CD4-positive, alpha-beta T cell treated with Interferon gamma for 1 hour (primary cell): Measurements from ENCODE around the gene HPD.

Experiments used
- DNase-seq: peaks from one replicate; pipeline ENCODE4 v3.0.0-alpha.2; 2020

Gene HPD

DNA sequence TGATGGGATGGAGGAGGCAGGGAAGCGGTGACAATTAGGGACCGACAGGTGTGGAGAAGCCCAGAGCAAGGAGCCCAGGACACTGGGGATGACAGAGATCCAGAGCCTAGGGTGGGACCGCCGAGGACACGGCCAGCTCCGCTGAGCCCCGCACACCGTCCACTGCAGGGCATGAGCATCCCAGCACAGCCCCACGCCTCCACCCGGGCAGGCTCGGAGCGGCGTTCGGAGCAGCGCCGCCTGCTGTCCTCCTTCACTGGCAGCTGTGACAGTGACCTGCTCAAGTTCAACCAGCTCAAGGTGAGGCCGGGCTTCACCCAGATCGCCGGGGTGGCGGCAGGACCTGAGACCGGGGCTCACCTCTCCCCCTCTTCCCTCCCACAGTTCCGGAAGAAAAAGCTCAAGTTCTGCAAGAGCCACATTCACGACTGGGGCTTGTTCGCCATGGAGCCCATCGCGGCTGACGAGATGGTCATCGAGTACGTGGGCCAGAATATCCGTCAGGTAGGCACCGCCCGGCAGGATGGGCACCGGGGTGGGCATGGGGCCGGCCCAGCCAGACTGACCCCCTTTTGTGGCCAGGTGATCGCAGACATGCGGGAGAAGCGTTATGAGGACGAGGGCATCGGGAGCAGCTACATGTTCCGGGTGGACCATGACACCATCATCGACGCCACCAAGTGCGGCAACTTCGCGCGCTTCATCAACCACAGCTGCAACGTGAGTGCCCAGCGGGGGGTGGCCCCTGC lies 31.1 kb downstream of the HPD start:
- no peak for DNase-seq

DNA sequence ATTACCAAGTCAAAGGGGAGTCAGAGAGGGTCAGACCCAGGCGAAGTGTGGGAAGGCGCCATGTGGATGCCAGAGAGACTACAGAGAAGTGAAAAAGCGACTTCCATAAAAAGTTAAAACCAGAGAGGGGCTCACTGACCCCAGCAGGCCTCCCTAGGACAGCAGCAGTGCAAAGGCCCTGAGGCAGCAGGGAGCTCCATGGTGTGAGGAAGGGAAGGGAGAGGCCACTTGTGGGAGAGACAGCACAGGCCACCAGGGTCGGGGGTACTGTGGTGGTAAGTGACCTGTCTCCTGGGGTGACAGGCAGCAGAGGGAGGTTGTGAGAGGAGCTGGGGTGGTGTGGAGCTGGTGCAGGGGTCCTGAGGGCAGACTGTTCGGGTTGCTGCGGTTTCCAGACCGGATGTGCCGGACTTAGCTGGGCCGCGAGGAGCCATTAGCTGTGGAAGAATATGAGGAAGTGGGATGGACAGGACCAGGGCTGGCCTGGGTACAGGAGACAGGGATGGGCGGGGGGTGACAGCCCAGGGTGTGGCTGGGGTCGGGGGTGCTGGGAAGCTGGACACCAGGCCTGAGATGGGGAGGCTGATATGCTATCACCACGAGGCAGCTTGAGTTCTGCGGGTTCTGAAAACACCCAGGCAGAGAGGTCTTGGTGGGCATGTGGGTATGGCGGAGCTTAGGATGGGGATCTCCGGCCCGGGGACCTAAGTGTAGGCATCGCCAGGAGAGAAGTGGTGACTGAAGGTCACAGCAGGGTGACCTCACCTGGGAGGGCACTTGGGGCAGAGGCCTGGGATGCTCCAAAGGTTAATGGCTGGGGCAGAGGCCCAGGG lies 32.1 kb downstream of the HPD start:
- DNase-seq, result no peak

DNA sequence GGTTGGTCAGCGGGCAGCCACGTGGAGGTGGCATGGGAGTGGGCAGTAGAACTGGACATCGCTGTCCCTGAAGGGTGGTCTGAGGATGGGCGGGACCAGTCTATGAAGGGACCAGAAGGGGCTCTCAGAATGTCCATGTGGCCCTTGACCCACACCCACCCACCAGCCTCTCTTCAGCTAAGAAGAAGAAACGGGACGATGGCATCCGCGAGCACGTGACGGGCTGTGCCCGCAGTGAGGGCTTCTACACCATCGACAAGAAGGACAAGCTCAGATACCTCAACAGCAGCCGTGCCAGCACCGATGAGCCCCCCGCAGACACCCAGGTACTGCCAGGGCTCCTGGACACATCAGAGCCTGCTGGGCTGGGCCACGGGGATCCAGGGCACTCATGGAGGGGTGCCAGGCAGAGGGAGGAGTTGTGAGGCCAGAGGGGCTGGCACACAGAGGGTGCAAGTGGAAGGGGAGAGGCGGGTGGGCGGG lies 33.6 kb downstream of the HPD start:
- DNase-seq, result no peak

DNA sequence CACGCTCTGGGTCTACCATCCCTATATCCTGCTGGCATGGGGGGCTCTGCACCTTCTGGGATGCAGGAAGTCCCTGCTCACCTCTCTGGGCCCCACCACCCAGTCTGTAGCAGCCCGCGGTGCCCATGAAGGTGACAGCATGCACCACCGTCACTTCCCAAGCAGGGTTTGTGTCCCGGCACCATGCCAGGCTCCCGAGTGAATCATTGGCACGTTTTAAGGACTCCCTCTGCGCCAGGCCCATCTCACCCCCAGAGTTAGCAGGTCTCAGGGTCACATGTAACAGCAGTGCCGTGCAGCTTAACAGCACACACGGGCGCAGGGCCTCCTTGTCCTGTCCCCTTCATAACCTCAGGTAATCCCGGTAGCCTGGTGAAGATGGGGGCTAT lies 34.9 kb downstream of the HPD start:
- DNase-seq, result no peak

DNA sequence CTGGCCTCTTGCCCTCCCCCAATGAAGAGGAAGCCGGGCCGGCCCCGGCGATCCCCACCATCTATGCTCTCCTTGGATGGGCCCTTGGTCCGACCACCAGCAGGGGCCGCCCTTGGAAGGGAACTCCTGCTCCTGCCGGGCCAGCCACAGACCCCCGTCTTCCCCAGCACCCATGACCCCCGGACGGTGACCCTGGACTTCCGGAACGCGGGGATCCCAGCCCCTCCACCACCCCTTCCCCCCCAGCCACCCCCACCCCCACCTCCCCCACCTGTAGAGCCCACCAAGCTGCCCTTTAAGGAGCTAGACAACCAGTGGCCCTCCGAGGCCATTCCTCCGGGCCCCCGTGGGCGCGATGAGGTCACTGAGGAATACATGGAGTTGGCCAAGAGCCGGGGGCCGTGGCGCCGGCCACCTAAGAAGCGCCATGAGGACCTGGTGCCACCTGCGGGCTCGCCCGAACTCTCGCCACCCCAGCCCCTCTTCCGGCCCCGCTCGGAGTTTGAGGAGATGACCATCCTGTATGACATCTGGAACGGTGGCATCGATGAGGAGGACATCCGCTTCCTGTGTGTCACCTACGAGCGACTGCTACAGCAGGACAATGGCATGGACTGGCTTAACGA lies 35.4 kb downstream of the HPD start:
- no peak for DNase-seq

DNA sequence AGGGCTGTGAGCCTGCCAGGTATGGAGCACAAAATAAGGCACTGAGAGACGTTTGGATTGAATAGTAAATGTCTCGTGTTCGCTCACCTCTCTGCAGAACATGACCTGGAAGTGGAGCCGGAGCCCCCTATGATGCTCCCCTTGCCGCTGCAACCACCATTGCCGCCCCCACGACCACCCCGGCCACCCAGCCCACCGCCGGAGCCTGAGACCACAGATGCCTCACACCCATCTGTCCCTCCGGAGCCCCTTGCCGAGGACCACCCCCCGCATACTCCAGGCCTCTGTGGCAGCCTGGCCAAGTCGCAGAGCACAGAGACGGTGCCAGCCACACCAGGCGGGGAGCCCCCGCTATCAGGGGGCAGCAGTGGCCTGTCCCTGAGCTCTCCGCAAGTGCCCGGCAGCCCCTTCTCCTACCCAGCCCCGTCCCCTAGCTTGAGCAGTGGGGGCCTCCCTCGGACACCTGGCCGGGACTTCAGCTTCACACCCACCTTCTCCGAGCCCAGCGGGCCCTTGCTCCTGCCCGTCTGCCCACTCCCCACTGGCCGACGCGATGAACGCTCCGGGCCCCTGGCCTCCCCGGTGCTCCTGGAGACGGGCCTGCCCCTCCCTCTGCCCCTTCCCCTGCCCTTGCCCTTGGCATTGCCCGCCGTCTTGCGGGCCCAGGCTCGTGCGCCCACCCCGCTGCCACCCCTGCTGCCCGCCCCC lies 36.1 kb downstream of the HPD start:
- DNase-seq, result no peak

DNA sequence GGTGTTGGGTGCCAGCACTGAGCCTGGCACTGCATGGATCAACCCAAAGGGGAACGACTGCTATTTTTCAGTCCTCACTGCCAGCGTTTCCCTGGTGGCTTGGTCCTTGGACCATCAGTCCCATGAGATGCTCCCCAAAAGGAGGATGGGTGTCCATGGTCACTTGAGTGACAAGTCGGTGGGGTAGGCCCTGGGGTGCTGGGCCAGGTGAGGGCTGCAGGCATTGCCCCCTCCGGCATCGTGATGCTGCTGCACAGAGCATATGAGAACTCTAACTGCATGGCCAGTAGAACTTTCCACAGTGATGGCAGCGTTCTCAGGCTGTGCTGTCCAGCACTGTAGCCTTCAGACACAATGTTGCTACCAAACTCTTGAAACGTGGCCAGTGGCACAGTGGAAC lies 38.6 kb downstream of the HPD start:
- no peak for DNase-seq

DNA sequence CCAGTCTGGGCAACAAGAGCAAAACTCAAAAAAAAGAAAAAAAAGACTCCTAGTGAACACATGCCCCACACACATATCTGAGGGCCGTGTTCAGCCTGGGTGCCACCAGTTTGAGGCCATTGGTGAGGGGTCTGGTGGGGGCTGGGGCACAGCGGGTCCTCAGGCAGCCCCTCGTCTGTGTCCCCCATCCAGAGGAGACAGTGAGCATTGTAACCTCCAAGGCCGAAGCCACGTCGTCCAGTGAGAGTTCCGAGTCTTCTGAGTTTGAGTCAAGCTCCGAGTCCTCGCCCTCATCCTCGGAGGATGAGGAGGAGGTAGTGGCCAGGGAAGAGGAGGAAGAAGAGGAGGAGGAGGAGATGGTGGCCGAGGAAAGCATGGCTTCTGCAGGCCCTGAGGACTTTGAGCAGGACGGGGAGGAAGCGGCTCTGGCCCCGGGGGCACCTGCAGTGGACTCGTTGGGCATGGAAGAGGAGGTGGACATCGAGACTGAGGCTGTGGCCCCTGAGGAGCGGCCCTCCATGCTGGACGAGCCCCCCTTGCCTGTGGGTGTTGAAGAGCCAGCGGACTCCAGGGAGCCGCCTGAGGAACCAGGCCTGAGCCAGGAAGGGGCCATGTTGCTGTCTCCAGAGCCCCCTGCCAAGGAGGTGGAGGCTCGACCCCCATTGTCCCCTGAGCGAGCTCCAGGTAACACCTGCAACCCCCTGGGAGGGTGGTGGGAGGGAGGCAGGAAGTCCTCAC lies 39.3 kb downstream of the HPD start:
- no peak for DNase-seq

DNA sequence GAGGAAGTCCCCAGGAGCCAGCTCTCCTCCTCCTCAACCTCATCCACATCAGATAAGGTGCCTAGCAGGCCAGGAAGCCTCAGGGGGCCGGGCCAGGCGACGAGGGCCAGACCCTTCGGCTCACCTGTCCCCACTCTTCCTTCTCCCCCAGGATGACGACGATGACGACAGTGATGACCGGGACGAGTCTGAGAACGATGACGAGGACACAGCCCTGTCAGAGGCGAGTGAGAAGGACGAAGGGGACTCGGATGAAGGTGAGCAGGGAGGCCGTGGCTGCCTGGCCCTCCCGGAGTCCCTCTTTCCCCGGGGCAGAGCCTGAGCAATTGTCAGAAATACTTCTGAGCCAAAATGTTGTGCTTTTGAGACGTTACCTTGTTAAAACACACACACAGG lies 41.0 kb downstream of the HPD start:
- DNase-seq, result no peak

DNA sequence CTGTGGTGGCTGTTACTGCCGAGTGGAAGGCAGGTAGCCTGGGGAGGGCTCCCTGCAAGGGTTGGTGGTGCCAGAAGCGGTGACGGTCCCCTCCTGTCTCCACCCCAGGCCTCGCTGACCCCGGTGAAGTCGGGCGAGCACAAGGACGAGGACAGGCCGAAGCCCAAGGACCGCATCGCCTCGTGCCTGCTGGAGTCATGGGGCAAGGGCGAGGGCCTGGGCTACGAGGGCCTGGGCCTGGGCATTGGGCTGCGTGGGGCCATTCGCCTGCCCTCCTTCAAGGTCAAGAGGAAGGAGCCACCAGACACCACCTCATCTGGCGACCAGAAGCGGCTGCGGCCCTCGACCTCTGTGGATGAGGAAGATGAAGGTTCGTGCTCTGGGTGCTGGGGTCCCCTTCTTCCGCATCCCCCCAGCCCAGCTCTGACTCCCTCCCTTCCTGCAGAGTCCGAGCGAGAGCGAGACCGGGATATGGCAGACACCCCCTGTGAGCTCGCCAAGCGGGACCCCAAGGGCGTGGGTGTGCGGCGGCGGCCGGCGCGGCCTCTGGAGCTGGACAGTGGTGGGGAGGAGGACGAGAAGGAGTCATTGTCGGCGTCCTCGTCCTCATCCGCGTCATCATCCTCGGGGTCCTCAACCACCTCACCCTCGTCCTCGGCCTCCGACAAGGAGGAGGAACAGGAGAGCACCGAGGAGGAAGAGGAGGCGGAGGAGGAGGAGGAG lies 41.6 kb downstream of the HPD start:
- no peak for DNase-seq

DNA sequence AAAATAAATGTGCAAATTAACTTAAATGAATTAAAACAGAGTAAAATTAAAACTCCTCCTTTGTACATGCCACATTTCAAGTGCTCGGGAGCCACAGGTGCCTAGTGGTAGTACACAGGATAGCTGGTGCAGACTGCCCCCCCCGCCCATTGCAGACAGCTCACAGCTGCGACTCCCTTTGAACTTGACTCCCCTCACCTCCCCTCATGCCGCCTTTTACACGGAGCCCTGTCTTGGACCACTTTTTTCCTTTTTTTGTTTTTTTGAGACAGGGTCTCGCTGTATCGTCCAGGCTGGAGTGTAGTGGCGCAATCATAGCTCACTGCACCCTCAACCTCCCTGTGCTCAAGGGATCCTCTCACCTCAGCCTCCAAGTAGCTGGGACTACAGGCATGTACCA lies 43.4 kb downstream of the HPD start:
- DNase-seq, result no peak

DNA sequence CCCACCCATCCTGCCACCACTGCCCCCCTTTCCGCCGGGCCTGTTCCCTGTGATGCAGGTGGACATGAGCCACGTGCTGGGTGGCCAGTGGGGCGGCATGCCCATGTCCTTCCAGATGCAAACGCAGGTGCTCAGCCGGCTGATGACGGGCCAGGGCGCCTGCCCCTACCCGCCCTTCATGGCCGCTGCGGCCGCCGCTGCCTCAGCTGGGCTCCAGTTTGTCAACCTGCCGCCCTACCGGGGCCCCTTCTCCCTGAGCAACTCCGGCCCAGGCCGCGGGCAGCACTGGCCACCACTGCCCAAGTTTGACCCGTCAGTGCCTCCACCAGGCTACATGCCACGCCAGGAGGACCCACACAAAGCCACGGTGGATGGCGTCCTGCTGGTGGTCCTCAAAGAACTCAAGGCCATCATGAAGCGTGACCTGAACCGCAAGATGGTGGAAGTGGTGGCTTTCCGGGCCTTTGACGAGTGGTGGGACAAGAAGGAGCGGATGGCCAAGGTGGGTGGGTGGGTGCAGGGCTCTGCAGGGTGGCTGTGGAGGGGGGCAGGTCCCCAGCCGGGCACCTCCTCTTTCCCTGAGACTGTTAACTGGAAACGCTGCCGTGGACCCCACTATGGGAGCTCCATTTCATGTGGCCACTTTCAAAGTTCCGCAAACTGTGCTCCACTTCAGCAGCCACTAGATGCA lies 44.1 kb downstream of the HPD start:
- DNase-seq, result no peak

DNA sequence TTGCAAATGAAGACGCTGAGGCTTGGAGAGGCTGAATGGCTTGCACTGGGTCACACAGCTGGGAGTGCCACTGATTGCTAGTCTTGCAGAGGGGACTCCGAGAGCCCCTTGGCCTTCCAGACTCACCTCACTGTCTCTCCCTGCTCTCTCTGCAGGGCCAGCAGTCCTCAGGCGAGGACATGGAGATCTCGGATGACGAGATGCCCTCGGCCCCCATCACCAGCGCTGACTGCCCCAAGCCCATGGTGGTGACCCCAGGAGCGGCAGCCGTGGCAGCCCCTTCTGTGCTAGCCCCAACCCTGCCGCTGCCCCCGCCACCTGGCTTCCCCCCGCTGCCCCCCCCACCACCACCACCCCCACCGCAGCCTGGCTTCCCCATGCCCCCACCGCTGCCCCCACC lies 44.7 kb downstream of the HPD start:
- no peak for DNase-seq

DNA sequence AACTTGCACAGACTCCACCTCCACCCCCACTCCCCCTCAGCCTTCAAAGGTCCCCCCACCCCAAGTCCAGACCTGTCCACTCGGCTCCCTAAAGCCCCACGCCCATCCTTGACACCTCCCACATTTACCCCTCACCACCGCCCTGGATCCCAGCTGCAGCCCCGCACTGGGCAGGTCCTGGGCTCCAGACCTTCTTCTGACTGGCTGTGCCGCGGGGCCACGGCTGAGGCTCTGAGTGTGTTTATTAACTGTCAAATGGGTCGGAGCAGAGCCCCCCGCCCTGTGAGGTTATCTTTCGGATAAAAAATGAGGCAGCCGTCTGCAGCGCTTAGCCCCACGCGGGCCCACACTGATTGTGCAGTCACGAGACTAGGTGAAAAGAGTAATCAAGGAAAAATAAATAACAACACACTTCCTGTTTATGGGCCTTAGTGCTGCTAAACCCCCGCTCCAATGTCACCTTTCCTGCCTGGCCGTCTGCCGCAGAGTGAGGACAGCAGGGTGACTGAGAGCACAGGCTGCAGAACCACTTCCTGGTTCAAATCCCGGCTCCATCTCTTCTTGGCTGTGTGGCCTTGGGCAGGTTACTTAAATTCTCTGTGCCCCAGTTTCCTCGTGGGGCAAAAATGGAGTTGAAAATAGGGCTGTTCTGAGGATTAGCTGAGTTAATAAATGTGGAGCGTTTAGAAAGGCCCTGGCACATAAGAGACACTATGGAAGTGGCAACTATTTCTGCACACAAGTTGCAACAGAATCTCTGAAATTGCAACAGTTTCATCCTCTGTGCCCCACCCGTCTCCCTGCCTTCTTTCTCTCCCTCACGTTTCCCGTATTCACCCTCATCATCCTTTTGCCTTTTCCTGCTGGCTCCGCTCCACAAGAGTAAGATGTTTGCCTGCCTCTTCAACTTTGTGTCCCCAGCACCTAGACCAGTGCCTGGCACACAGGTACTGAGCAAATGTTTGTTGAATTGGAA lies 45.5 kb downstream of the HPD start:
- DNase-seq, result no peak

DNA sequence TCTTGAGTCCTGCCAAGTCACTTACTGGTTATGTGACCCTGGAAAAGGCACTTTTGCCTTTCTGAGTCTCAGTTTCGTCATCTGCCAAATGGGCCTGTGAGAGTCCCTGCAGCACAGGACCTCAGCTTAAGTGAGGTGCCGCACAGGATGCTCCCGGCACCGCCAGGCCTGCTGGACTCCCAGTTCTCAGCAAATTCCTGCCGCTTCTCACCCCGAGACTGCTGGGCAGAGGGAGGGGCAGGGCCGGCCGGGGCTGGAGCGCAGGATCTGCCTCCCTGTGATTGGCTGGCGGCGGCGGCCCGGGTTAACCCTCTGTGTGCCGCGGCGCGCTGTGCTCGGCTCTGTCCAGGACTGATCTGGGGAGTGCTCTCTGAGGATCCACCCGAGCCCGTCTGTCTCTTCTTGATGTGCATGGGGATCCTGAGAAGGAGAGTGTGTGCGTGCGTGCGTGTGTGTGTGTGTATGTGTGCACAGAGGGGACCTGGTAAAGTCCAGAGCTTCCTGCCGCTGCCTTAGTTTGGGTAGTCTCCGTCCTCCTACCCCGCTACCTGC lies 46.3 kb downstream of the HPD start:
- DNase-seq, result no peak

DNA sequence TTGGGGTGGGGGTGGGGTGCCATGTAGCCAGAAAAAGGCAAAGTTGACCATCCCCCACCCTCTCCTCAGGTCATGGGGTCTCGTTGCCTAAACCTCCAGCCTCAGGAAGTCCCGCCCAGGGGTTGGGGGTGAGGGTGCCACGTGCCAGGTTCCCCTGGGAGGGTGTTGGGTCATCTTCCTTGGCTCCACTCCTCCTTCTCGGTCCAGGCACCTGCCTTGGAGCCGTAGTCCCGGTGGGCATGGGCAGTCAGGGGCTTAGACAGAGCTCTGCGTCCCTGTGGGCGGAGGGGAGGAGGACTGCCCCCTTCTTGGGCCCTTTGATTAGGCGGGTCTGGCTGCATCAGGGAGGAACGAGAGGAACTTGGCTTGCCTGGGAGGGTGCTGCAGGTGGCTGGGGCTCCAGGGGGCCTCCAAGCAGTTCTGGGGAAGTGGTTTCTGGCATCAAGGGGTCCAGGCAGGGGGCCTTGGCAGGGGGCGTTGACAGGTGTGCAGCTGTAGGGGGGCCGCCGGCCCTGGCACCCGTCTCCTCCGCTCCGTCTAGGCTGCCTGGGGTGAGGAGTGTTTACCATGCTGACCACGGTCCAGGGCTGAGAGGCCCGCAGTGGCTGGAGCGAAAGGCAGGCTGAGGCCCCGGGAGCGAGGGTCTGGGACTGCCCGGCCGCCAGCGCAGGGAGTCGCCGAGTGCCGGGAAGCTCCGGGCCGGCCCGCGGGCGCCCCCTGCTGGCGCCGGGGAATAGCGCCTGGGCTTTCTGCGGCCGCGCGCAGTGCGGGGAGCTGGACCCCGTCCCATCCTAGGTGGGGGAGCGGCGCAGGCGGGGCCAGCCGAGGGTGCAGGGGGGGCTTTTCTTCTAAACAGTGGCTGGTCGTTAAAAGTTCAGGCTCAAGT lies 47.0 kb downstream of the HPD start:
- DNase-seq, result peak; percentile 60

DNA sequence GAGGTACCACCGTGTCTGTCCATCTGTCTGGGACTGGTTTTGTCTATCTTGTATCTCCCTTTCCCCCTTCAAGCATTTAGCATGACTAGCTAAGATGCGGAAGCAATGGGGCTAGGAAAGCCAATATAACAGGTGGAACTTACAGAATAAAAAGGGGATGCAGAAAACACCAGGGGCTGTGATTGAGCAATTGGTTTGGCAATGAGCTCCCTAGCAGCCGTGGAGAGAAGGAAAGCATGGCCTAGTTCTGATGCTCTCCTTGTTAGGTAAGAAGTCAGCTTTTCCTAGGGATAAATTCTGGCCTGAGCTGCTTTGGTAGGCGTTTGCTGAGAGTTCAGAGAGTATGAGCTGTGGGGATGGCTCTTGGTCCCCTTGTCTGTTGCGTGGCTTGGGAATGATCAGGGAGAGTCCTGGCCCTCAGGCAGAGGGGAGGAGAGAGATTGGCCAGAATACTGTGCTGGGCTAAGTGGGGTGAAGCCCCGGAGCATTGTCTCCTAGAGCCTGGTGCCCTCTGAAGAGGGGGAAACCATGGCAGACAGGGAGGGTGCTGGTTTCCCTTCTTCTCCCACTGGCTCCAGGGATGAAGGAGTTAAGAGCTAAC lies 47.7 kb downstream of the HPD start:
- no peak for DNase-seq

DNA sequence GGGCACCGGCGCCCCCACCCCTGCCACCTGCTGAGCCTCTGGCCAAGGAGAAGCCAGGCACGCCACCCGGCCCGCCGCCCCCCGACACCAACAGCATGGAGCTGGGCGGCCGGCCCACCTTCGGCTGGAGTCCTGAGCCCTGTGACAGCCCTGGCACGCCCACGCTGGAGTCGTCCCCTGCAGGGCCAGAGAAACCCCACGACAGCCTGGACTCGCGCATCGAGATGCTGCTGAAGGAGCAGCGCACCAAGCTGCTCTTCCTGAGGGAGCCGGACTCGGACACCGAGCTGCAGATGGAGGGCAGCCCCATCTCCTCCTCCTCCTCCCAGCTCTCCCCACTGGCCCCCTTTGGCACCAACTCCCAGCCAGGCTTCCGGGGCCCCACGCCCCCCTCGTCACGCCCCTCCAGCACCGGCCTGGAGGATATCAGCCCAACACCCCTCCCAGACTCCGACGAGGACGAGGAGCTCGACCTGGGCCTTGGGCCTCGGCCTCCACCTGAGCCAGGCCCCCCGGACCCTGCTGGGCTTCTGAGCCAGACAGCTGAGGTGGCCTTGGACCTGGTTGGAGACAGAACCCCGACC lies 48.3 kb downstream of the HPD start:
- DNase-seq, result no peak
